Effector memory CD4-positive, alpha-beta T cell (primary cell): ENCODE data around the gene DMC1.
"Not testable (repeated sequence)": the region's sequence is repeated elsewhere in the genome, so short reads cannot be mapped to it uniquely, and the experiment has no call there.

ENCODE experiments used
- DNase-seq, 3 donors: peaks; one replicate each; pipeline ENCODE4 v3.0.0-alpha.2; 2020
- H3K27ac ChIP-seq: 2 replicates; pipeline ENCODE4 v1.7.0; 2013; ENCODE audit warnings: mild to moderate bottlenecking, low read length, moderate library complexity; ENCODE audit not compliant: insufficient read depth, poor library complexity, severe bottlenecking
- H3K27me3 ChIP-seq: replicated peaks from 2 replicates; pipeline ENCODE4 v1.7.0; 2013; ENCODE audit warnings: mild to moderate bottlenecking, low read length; ENCODE audit not compliant: insufficient read depth, control insufficient read depth, poor library complexity, severe bottlenecking
- H3K36me3 ChIP-seq: 2 replicates; pipeline ENCODE4 v1.7.0; 2013; ENCODE audit warnings: mild to moderate bottlenecking, low read length, moderate library complexity; ENCODE audit not compliant: control insufficient read depth, insufficient read depth
- H3K4me1 ChIP-seq: 2 replicates; pipeline ENCODE4 v1.7.0; 2013; ENCODE audit warnings: low read length, mild to moderate bottlenecking; ENCODE audit not compliant: control insufficient read depth, insufficient read depth, poor library complexity, severe bottlenecking
- H3K4me3 ChIP-seq: 2 replicates; pipeline ENCODE4 v1.7.0; 2013; ENCODE audit warnings: low read length, low read depth, mild to moderate bottlenecking; ENCODE audit not compliant: insufficient read depth, poor library complexity, severe bottlenecking
- H3K9me3 ChIP-seq: 2 replicates; pipeline ENCODE4 v1.7.0; 2013; ENCODE audit warnings: mild to moderate bottlenecking, low read length, moderate library complexity; ENCODE audit not compliant: control insufficient read depth

Gene DMC1

DNA sequence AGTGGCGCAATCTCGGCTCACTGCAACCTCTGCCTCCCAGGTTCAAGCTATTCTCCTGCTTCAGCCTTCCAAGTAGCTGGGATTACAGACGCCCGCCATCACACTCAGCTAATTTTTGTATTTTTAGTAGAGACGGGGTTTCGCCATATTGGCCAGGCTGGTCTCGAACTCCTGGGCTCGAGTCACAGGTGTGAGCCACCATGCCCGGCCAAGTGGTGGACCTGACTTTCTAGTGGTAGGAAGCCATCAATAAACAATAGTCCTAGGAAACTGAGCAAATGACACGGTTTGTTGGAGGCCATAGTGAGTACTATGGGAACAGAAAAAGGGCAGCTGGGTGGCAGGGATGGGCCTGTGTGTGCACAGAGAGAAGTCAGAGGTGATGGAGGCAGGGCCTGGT lies 99.8 kb downstream of the DMC1 start:
- not testable (repeated sequence) for H3K36me3 ChIP-seq, H3K27me3 ChIP-seq, H3K27ac ChIP-seq, H3K4me3 ChIP-seq, H3K9me3 ChIP-seq, DNase-seq, H3K4me1 ChIP-seq

DNA sequence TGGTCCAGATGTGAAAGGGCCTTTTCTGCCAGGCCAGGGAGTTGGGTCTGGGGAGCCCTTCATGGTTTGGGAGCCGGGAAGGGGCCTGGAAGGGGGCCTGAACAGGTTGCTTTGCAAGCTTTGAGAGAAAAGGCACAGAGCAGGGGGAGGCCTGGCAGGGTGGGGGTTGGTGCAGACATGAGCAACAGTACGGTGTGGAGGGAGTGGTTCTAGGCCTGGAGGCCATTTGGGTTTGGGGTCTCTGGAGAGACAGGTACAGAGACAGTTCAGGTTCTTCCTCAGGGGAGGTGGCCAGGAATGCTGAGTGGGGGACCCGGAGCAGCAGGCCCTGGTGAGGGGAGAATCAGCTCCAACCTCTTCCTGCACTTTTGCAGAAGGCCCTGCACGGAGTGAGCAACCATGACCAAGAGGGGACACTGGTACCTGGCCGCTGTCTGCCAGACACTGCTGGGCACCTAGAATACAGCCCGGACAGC lies 100.6 kb downstream of the DMC1 start:
- H3K4me3 ChIP-seq: no peak overlapping the region
- DNase-seq: no peak
- H3K27me3 ChIP-seq: peaks cover 7% of the 10 kb centered on the region
- H3K9me3 ChIP-seq: no peaks in the 10 kb centered on the region
- H3K36me3 ChIP-seq: no peaks in the 10 kb centered on the region
- no peak overlapping the region for H3K27ac ChIP-seq
- peaks cover 3% of the 10 kb centered on the region for H3K4me1 ChIP-seq
